Large intestine (tissue), 3 donors: ENCODE results near the gene DNAH2. TPM values are rescaled to one million over a fixed set of nuclear protein-coding genes. Genes with fewer than 3 reads are reported as not detected.

ENCODE experiments used
- DNase-seq, 2 donors: peaks; one replicate each; pipeline versions ENCODE4 v3.0.0 to v3.0.0-alpha.2; 2013
- H3K27ac ChIP-seq: one replicate; pipeline ENCODE4 v1.5.1; 2013; ENCODE audit warnings: low read length
- H3K27me3 ChIP-seq: 2 replicates; pipeline ENCODE4 v1.6.1; 2013; ENCODE audit warnings: low read length; ENCODE audit not compliant: control insufficient read depth, insufficient read depth
- H3K36me3 ChIP-seq: 2 replicates; pipeline ENCODE4 v1.6.1; 2013; ENCODE audit warnings: low read length; ENCODE audit not compliant: control insufficient read depth, insufficient read depth
- H3K4me1 ChIP-seq: one replicate; pipeline ENCODE4 v1.6.1; 2013; ENCODE audit warnings: low read length; ENCODE audit not compliant: control insufficient read depth, insufficient read depth
- H3K4me3 ChIP-seq: one replicate; pipeline ENCODE4 v1.5.1; 2013; ENCODE audit warnings: low read length
- H3K9me3 ChIP-seq: one replicate; pipeline ENCODE4 v1.6.1; 2013; ENCODE audit warnings: mild to moderate bottlenecking, low read depth, low read length, moderate library complexity; ENCODE audit not compliant: control insufficient read depth
- WGBS: methylation state at CpG from one replicate; pipeline ENCODE4 v1.1.5; 2013; ENCODE audit warnings: low lambda C conversion rate; ENCODE audit not compliant: insufficient coverage; 5-methylcytosine and 5-hydroxymethylcytosine counted together
- polyA plus RNA-seq: library from polyadenylated mRNA; unstranded; fragments of 120-200 nt; gene quantifications from one replicate; pipeline ENCODE4 v1.2.1, GENCODE V29; 2013

The DNAH2 gene
- polyA plus RNA-seq, 1 donor, result 0.09 TPM

- peak; percentile 64 to 83 for DNase-seq
- peaks cover 51% of the 10 kb centered on the region for H3K27me3 ChIP-seq
These were observed 13.7 kb upstream of the DNAH2 start for GRCh38 chr17:7703584-7704479.

GRCh38 chr17:7704601-7705268 is 12.8 kb upstream of the DNAH2 start, which contains the start of gene EFNB3:
Gene EFNB3, plus strand, starts transcription at chr17:7705202. Its CDS starts 397 bp downstream, at chr17:7705599.
- Histone ChIP-seq H3K36me3 (peaks cover 18% of the 10 kb centered on the region), H3K27me3 (peaks cover 51% of the 10 kb centered on the region), H3K27ac (no peak within 1 kb of the TSS), H3K4me3 (peak within 1 kb of the TSS; percentile 39), H3K4me1 (peaks cover 11% of the 10 kb centered on the region), H3K9me3 (no peaks in the 10 kb centered on the region)
- DNase-seq, result peak in 1 of 2 donors; percentile 41
- WGBS, result no CpG with 5 or more reads among the region's 45 CpGs

More at GRCh38 chr17:7703584-7704479, 13.7 kb upstream of the DNAH2 start:
- Histone ChIP-seq H3K9me3 (no peaks in the 10 kb centered on the region), H3K27ac (no peak overlapping the region), H3K36me3 (peaks cover 18% of the 10 kb centered on the region), H3K4me1 (peaks cover 11% of the 10 kb centered on the region), H3K4me3 (no peak overlapping the region)
- WGBS, result no CpG with 5 or more reads among the region's 24 CpGs

GRCh38 chr17:7705269-7706255 is 12.0 kb upstream of the DNAH2 start:
- H3K4me1 ChIP-seq, result peaks cover 11% of the 10 kb centered on the region
- no peaks in the 10 kb centered on the region for H3K9me3 ChIP-seq
- H3K27me3 ChIP-seq, result peaks cover 51% of the 10 kb centered on the region
- no peak overlapping the region for H3K27ac ChIP-seq
- DNase-seq, result no peak
- peak overlapping the region; percentile 39 for H3K4me3 ChIP-seq
- peaks cover 16% of the 10 kb centered on the region for H3K36me3 ChIP-seq
- WGBS, result no CpG with 5 or more reads among the region's 50 CpGs

GRCh38 chr17:7706631-7707354 is 10.8 kb upstream of the DNAH2 start:
- peaks cover 9% of the 10 kb centered on the region for H3K36me3 ChIP-seq
- H3K27ac ChIP-seq, result no peak overlapping the region
- H3K27me3 ChIP-seq, result peaks cover 62% of the 10 kb centered on the region
- H3K4me1 ChIP-seq, result peaks cover 11% of the 10 kb centered on the region
- no peak overlapping the region for H3K4me3 ChIP-seq
- DNase-seq, result no peak
- WGBS, result no CpG with 5 or more reads among the region's 3 CpGs
- H3K9me3 ChIP-seq, result no peaks in the 10 kb centered on the region

GRCh38 chr17:7707446-7707845 is 10.1 kb upstream of the DNAH2 start:
- no peak overlapping the region for H3K27ac ChIP-seq
- H3K4me3 ChIP-seq, result no peak overlapping the region
- peaks cover 11% of the 10 kb centered on the region for H3K4me1 ChIP-seq
- no peak for DNase-seq
- no CpG with 5 or more reads among the region's 9 CpGs for WGBS
- H3K36me3 ChIP-seq, result peaks cover 4% of the 10 kb centered on the region
- H3K9me3 ChIP-seq, result no peaks in the 10 kb centered on the region
- H3K27me3 ChIP-seq, result peaks cover 68% of the 10 kb centered on the region

GRCh38 chr17:7707858-7708750 is 9.4 kb upstream of the DNAH2 start:
- no CpG with 5 or more reads among the region's 22 CpGs for WGBS

GRCh38 chr17:7709031-7709430 is 8.5 kb upstream of the DNAH2 start:
- peaks cover 68% of the 10 kb centered on the region for H3K27me3 ChIP-seq
- no peak overlapping the region for H3K4me3 ChIP-seq
- H3K9me3 ChIP-seq, result no peaks in the 10 kb centered on the region
- no CpG with 5 or more reads among the region's 11 CpGs for WGBS
- no peak overlapping the region for H3K27ac ChIP-seq
- H3K4me1 ChIP-seq, result peaks cover 7% of the 10 kb centered on the region
- no peak for DNase-seq
- H3K36me3 ChIP-seq, result no peaks in the 10 kb centered on the region

More at GRCh38 chr17:7707858-7708750, 9.4 kb upstream of the DNAH2 start:
- Histone ChIP-seq H3K4me1 (peaks cover 11% of the 10 kb centered on the region), H3K9me3 (no peaks in the 10 kb centered on the region), H3K36me3 (no peaks in the 10 kb centered on the region), H3K27me3 (peaks cover 69% of the 10 kb centered on the region), H3K27ac (no peak overlapping the region), H3K4me3 (no peak overlapping the region)
- no peak for DNase-seq

- Histone ChIP-seq H3K36me3 (no peaks in the 10 kb centered on the region), H3K27me3 (peaks cover 69% of the 10 kb centered on the region), H3K27ac (no peak overlapping the region), H3K4me1 (no peaks in the 10 kb centered on the region), H3K4me3 (no peak overlapping the region), H3K9me3 (no peaks in the 10 kb centered on the region)
- DNase-seq, result no peak
- no CpG with 5 or more reads among the region's 7 CpGs for WGBS
These were observed 7.2 kb upstream of the DNAH2 start for GRCh38 chr17:7710301-7710700.
